HepG2 (cell line): ENCODE results near the gene ZBTB46. TPM values are rescaled to one million over a fixed set of nuclear protein-coding genes. Genes with fewer than 3 reads are reported as not detected.

Experiments used
- ATF7 ChIP-seq, 2 experiments: fragments of 450-650 bp in 1 of 2; sonication (generic) in 1 of 2; formaldehyde crosslinking in 1 of 2; IDR thresholded peaks; 2 replicates each; pipeline versions ENCODE4 v1.4.0 to v1.6.1; 2016 to 2020; ENCODE audit warnings: antibody characterized with exemption in 1 of 2, mild to moderate bottlenecking in 1 of 2, missing genetic modification reagents in 1 of 2
- BCL3 ChIP-seq: sonication (generic); formaldehyde crosslinking; IDR thresholded peaks from 2 replicates; pipeline ENCODE4 v1.5.1; 2020; ENCODE audit warnings: mild to moderate bottlenecking, missing genetic modification reagents, moderate library complexity
- ETV6 ChIP-seq: sonication (generic); formaldehyde crosslinking; conservative IDR thresholded peaks from 2 replicates; pipeline ENCODE4 v1.4.0; 2020; ENCODE audit warnings: missing genetic modification reagents
- FOXM1 ChIP-seq: sonication (generic); formaldehyde crosslinking; IDR thresholded peaks from 2 replicates; pipeline ENCODE4 v1.5.0; 2020; ENCODE audit warnings: missing genetic modification reagents
- HNRNPK ChIP-seq: fragments of 200-400 bp; formaldehyde crosslinking; IDR thresholded peaks from 2 replicates; pipeline ENCODE4 v1.6.1; 2018; ENCODE audit warnings: low read length, low read depth, moderate library complexity, mild to moderate bottlenecking; ENCODE audit not compliant: poor library complexity, severe bottlenecking
- HNRNPUL1 ChIP-seq: fragments of 200-400 bp; formaldehyde crosslinking; IDR thresholded peaks from 2 replicates; pipeline ENCODE4 v1.6.1; 2017; ENCODE audit warnings: low read depth, mild to moderate bottlenecking, low read length, moderate library complexity
- LCORL ChIP-seq, 2 experiments: fragments of 450-650 bp in 1 of 2; sonication (generic) in 1 of 2; formaldehyde crosslinking in 1 of 2; IDR thresholded peaks; 2 replicates each; pipeline versions ENCODE4 v1.5.0 to v1.6.1; 2017 to 2020; ENCODE audit warnings: antibody characterized with exemption in 1 of 2, missing genetic modification reagents in 1 of 2
- RAD51 ChIP-seq: fragments of 450-650 bp; IDR thresholded peaks from 2 replicates; pipeline ENCODE4 v1.6.1; 2016; ENCODE audit warnings: borderline replicate concordance
- SMARCC2 ChIP-seq: fragments of 450-650 bp; IDR thresholded peaks from 2 replicates; pipeline ENCODE4 v1.6.1; 2017; ENCODE audit warnings: antibody characterized with exemption, mild to moderate bottlenecking
- ZMYM3 ChIP-seq: sonication (generic); formaldehyde crosslinking; IDR thresholded peaks from 2 replicates; pipeline ENCODE4 v1.5.1; 2020; ENCODE audit warnings: mild to moderate bottlenecking, missing genetic modification reagents
- ZNF275 ChIP-seq: sonication (generic); formaldehyde crosslinking; IDR thresholded peaks from 2 replicates; pipeline ENCODE4 v1.8.0; 2022; ENCODE audit warnings: missing genetic modification reagents, mild to moderate bottlenecking, inconsistent platforms, borderline replicate concordance
- ZNF510 ChIP-seq: sonication (generic); formaldehyde crosslinking; IDR thresholded peaks from 2 replicates; pipeline ENCODE4 v1.4.0; 2020; ENCODE audit warnings: low read depth, mild to moderate bottlenecking, missing genetic modification reagents
- ZNF768 ChIP-seq: sonication (generic); formaldehyde crosslinking; IDR thresholded peaks from 2 replicates; pipeline ENCODE4 v1.4.0; 2020; ENCODE audit warnings: missing genetic modification reagents
- polyA plus RNA-seq, 8 experiments: library from polyadenylated mRNA; depleted of rRNA in 3 of 8; stranded (reverse) in 7 of 8; unstranded in 1 of 8; fragments of >200 nt; fragmentation: Illumina TruSeq in 4 of 8; extraction: Trizol in 4 of 8; gene quantifications; 2 replicates each; pipeline versions ENCODE4 v1.2.1 to v1.2.3, GENCODE V29; 2011 to 2016; ENCODE audit warnings: low read depth in 4 of 8, missing spikeins in 1 of 8, mixed read lengths in 1 of 8; ENCODE audit not compliant: insufficient read depth in 1 of 8
- total RNA-seq, 5 experiments: library from RNA; depleted of rRNA; stranded (reverse); fragments of >200 nt; fragmentation: Illumina TruSeq; extraction: Trizol; gene quantifications; 2 replicates each; pipeline ENCODE4 v1.2.3, GENCODE V29; 2016; ENCODE audit warnings: low read depth in 1 of 5
- TF ChIP-seq, protein P1 (sequence below): IDR thresholded peaks from 2 replicates; pipeline ENCODE4 v1.6.1; 2016; ENCODE audit warnings: mild to moderate bottlenecking
- TF ChIP-seq, protein P2 (sequence below): sonication (generic); formaldehyde crosslinking; IDR thresholded peaks from 2 replicates; pipeline ENCODE4 v1.5.0; 2020; ENCODE audit warnings: mild to moderate bottlenecking, low read depth, missing genetic modification reagents, borderline replicate concordance
- TF ChIP-seq, protein P3 (sequence below): sonication (generic); formaldehyde crosslinking; IDR thresholded peaks from 2 replicates; pipeline ENCODE4 v1.4.0; 2020; ENCODE audit warnings: missing genetic modification reagents

Gene ZBTB46
- total and polyA plus RNA-seq, 2 of the 13 experiments (the other 11 are each of a cell fraction or from before 2014, with no cell fraction given) = 1.6 to 13.5 TPM

DNA sequence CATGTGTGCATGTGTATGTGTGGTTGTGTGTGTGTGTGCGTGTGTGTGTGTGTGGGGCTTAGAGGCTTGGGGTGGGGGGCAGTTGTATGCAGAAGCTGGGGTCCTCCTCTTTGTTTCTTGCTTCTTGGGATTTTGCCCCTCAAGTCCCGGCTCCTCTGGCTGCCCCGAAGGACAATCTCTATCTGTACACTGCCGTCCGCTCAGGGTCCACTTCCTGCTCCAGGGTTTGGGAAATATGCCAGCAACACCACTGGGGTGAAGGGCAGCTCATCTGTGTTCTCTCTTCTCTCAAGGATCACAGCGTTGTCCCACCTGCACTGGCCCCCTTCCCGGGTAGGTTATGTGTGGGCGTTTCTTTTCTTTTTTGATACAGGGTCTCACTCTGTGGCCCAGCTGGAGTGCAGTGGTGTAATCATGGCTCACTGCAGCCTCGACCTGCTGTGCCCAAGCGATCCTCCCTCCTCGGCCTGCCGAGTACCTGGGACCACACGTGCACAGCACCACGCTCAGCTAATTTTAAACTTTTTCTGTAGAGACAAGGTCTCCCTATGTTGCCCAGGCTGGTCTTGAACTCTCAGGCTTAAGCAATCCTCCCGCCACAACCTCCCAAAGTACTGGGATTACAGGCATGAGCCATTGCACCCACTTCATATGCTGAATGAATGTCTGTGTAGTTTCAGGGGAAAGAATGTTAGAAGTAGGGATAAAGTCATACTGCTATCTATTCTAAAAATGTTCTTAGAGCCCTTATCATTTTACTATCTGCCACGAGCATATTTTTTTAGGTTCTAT is 65.8 kb downstream of the ZBTB46 start (continued):
- TF ChIP-seq ZNF768 (CRISPR knock-in tag) (no peak; the same call in 1 of the 2 replicates), LCORL (IDR thresholded peaks at IDR 0.05) (no peak), LCORL (CRISPR knock-in tag; IDR thresholded peaks at IDR 0.05) (peak; percentile 85), ZNF510 (CRISPR knock-in tag) (no peak), ETV6 (CRISPR knock-in tag) (no peak), FOXM1 (no peak), HNRNPK (no peak), RAD51 (no peak), BCL3 (CRISPR knock-in tag) (no peak), ZMYM3 (CRISPR knock-in tag) (peak; percentile 56; the same call in 1 of the 2 replicates), HNRNPUL1 (no peak), SMARCC2 (no peak), ZNF275 (CRISPR knock-in tag) (no peak), ATF7 (IDR thresholded peaks at IDR 0.05) (no peak), ATF7 (CRISPR knock-in tag; IDR thresholded peaks at IDR 0.05) (no peak)
- TF ChIP-seq, protein P1, sequence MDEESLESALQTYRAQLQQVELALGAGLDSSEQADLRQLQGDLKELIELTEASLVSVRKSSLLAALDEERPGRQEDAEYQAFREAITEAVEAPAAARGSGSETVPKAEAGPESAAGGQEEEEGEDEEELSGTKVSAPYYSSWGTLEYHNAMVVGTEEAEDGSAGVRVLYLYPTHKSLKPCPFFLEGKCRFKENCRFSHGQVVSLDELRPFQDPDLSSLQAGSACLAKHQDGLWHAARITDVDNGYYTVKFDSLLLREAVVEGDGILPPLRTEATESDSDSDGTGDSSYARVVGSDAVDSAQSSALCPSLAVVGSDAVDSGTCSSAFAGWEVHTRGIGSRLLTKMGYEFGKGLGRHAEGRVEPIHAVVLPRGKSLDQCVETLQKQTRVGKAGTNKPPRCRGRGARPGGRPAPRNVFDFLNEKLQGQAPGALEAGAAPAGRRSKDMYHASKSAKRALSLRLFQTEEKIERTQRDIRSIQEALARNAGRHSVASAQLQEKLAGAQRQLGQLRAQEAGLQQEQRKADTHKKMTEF (CRISPR knock-in tag) = peak; percentile 38; the same call in 1 of the 2 replicates
- TF ChIP-seq, protein P2, sequence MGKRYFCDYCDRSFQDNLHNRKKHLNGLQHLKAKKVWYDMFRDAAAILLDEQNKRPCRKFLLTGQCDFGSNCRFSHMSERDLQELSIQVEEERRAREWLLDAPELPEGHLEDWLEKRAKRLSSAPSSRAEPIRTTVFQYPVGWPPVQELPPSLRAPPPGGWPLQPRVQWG (CRISPR knock-in tag) = no peak
- TF ChIP-seq, protein P3, sequence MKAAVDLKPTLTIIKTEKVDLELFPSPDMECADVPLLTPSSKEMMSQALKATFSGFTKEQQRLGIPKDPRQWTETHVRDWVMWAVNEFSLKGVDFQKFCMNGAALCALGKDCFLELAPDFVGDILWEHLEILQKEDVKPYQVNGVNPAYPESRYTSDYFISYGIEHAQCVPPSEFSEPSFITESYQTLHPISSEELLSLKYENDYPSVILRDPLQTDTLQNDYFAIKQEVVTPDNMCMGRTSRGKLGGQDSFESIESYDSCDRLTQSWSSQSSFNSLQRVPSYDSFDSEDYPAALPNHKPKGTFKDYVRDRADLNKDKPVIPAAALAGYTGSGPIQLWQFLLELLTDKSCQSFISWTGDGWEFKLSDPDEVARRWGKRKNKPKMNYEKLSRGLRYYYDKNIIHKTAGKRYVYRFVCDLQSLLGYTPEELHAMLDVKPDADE (CRISPR knock-in tag) = no peak
